NCI-H526 (cell line): ENCODE data around the gene IRF2BPL.

Experiments used
- DNase-seq, 2 experiments: peaks; one replicate each; lab custom pipeline; 2025; lab: John Stamatoyannopoulos, UW

IRF2BPL gene

GRCh38 chr14:76986231-76986565 is 42.3 kb downstream of the IRF2BPL start:
- DNase-seq, result no peak

GRCh38 chr14:76985540-76986230 is 42.8 kb downstream of the IRF2BPL start:
- DNase-seq, result no peak

GRCh38 chr14:76984787-76985375 is 43.6 kb downstream of the IRF2BPL start:
- DNase-seq, result no peak

- DNase-seq, result no peak
These were observed 44.2 kb downstream of the IRF2BPL start for GRCh38 chr14:76984297-76984696.

- no peak for DNase-seq
These were observed 46.8 kb downstream of the IRF2BPL start for GRCh38 chr14:76981670-76982069.

GRCh38 chr14:76977793-76978720 is 50.5 kb downstream of the IRF2BPL start:
- no peak for DNase-seq

- DNase-seq, result no peak
These were observed 52.1 kb downstream of the IRF2BPL start for GRCh38 chr14:76976240-76977005.

- DNase-seq, result no peak
These were observed 52.7 kb downstream of the IRF2BPL start for GRCh38 chr14:76975812-76976211.

- no peak for DNase-seq
These were observed 53.5 kb downstream of the IRF2BPL start for GRCh38 chr14:76975051-76975450.
